CD1c-positive myeloid dendritic cell (primary cell): ENCODE measurements around the gene PAFAH2.

Experiments
- DNase-seq: peaks from one replicate; pipeline ENCODE4 v3.0.0-alpha.2; 2016; ENCODE audit errors: extremely low spot score

Gene PAFAH2

GRCh38 chr1:26031196-26031595 lies 33.3 kb upstream of the PAFAH2 start:
- no peak for DNase-seq

DNA sequence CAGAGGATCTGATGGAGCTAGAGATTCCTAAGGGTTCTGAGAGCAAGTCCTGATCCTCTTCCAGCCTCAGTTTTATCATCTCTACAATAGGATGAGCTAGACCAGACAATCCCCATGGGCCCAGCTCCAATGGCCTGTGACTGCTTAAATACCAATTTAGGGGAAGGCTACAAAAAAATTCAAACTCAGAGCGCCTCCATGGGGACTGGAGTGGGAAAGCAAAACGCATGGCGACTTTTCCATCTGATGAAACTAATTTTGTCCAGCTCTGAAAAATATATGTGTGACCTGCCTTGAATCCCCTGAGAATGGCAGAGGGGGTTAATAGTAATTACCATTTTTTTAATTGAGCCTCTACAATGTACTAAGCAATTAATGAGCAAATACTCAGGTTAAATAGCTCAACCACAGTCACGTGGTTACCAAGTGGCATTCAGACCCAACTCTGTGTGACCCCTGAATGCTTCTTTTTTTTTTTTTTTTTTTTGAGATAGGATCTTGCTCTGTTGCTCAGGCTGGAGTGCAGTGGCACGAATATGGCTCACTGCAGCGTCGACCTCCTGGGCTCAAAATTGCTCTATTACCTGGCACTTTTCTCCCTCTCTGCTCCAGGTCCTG lies 32.1 kb upstream of the PAFAH2 start:
- no peak for DNase-seq

DNA sequence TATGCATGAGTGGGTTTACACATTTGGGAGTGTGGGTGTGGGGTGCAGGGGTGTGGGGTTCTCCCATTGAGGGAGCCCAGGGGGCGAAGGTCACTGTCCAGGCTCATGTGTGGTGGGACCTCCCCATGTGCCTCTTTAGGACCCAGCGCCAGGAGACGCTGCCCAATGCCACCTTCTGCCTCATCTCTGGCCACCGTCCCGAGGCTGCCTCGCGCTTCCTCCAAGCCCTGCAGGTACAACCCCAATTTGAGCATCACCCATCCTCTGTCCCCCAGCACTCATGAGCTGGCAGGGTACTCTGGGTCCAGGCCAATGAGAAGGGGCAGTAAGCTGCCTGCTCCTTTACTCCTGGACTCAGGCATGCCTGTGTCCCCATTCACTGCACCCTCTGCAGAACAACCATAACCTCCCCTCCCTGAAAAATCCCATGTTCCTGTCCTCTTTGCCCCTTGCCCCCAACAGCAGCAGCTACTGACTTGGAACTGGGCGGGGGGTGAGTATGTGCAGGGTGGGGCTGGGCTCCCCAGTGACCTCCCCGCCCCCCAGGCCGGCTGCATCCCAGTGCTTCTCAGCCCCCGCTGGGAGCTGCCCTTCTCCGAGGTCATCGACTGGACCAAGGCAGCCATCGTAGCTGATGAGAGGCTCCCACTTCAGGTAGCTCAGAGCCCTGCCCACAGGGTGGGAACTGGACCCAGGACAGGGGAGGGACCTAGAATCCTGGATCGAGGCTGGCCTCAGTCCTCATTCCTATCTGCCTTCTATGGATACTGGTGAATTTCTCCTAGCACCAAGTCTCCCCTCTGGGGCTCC lies 31.4 kb upstream of the PAFAH2 start:
- no peak for DNase-seq

DNA sequence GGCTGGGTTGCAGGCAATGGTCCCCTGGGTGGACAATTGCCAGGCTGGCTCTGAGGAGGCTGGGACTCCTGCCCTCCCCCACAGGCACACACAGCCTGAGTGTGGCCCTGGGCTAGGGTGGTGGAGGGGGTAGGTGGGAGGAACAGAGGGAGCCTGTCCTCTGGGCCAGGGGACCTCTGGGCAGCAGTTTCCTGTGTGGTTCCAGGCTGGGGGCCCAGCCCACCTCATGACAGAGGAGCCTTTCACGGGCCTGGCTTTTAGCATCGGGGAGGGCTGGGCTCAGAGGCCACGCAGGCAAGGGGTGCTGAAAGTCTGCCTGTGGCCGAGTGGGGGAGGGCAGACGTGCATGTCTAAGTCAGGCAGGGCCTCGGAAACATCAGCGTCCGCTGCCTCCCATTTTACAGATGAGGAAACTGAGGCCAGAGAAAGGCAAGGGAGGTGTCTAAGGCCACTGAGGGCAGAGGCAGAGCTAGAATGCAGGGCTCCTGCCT lies 30.7 kb upstream of the PAFAH2 start:
- no peak for DNase-seq

DNA sequence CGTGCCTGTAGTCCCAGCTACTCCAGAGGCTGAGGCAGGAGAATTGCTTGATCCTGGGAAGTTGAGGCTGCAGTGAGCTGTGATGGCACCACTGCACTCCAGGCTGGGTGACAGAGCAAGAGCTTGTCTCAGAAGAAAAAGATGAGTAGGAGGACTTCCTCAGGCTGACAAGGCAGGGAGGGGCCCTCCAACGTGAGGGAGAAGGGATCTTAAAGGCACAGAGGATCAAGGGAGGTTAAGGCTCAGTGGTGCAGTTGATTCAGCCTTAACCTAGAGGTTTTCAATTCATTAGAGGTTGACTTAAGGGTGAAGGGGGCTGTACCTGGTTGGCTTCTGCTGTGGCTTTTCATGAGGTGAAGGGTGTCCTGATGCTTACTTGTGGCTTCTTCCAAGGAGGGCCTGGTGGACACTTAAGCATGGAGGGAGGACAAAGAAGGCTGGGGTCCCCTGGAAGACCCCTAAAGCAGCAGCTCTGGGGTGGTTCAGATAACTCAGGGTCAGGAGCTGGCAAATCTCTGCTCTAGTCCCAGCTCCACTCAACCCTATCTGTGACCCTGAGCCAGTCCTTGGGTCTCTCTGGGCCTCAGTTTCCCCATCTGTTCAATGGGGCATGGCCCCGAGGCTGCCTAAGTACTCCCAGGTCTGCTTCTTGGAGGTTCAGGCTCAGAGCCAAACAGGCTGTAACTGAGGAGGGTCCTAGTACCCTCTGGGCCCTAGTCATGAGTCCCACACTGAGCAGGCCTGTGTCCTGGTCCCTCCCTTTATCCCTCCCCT lies 30.0 kb upstream of the PAFAH2 start:
- DNase-seq, result peak; percentile 67

GRCh38 chr1:26025517-26025916 lies 27.7 kb upstream of the PAFAH2 start:
- no peak for DNase-seq

GRCh38 chr1:26025060-26025459 lies 27.2 kb upstream of the PAFAH2 start:
- DNase-seq, result no peak

- no peak for DNase-seq
Measured at GRCh38 chr1:26023826-26024225, 26.0 kb upstream of the PAFAH2 start.

DNA sequence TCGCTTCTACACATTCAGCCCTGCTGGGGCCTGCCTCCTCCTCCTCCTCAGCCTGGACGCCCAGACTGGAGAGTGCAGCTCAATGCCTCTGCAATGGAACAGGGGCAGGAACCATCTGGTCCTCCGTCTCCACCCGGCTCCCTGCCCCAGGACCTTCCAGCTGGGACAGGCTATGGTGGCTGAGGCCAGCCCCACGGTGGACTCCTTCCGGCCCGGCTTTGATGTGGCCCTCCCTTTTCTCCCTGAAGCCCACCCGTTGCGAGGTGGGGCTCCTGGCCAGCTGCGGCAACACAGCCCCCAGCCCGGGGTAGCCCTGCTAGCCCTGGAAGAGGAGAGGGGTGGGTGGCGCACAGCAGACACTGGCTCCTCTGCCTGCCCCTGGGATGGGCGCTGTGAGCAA lies 25.1 kb upstream of the PAFAH2 start:
- no peak for DNase-seq

DNA sequence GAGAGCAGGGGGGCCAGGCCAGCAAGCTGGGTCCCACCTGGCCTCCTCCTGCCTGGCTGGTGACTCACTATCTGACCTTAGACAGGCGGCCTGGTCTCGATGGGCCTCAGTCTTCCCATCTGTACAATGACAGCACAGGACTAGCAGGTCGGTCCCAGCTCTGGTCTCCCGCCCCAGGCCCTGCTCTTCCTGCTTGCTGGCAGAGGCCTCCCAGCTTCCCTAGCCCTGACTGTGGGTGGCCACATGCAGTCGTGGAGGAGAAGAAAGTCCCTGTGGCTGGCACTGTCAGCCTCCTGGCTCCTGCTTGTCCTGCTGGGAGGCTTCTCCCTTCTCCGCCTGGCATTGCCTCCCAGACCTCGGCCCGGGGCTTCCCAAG lies 24.5 kb upstream of the PAFAH2 start:
- no peak for DNase-seq

GRCh38 chr1:26021647-26022403 lies 24.0 kb upstream of the PAFAH2 start, which contains the start of gene EXTL1:
Gene EXTL1 (plus strand): TSS chr1:26021775. CDS start chr1:26022647, 872 bp downstream.
- DNase-seq, result no peak

GRCh38 chr1:26020941-26021646 lies 23.2 kb upstream of the PAFAH2 start:
- no peak for DNase-seq

DNA sequence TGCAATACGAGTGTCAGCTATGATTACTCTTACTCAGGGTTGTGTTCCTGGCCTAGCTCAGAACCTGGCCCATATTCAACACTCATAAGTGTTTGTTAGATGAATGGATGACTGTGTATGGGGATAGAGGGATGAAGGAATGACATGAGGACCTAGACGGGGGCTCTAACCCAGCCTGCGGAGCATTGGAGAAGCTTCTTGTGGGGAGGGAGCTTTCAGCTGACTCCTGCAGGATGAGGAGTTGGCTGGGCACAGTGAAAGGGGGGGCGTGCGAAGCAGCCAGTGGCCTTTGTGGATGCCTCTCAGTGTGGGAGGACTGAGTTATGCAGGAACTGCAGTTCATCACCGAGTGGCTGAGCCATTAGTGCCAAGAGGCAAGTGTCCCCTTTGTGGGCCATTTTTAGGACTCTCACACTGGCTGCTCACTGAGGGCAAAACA lies 22.5 kb upstream of the PAFAH2 start:
- no peak for DNase-seq

- DNase-seq, result no peak
Measured at GRCh38 chr1:26019641-26020315, 21.9 kb upstream of the PAFAH2 start.

- no peak for DNase-seq
Measured at GRCh38 chr1:26017606-26018005, 19.7 kb upstream of the PAFAH2 start.

DNA sequence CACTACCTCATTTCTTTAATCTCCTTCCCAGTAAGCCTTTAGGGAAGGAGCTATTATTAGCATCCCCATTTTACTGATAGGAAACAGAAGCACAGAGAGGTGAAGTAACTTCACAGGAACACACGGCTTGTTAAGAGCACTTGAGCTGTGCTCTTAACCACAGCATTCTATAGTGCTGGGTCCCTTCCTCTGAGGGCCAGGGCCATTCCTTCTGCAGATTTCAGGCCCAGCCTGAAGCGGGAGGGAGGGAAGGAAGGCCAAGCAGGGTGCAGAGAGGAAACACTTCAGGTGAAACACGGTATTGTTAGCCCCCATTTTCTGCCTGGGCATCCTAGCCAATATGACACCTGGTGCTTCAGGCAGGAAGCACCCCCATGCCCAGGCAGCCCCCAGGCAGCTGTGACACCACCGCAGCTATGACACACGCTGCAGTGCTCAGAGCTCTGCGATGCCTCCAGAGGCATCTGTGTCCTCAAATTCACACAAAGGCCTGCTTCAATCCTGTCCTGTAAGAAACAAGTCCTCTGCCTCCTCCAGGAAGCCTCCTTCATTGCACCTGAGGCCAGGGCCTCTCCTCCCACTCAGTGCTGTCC lies 19.2 kb upstream of the PAFAH2 start:
- DNase-seq, result peak; percentile 69

DNA sequence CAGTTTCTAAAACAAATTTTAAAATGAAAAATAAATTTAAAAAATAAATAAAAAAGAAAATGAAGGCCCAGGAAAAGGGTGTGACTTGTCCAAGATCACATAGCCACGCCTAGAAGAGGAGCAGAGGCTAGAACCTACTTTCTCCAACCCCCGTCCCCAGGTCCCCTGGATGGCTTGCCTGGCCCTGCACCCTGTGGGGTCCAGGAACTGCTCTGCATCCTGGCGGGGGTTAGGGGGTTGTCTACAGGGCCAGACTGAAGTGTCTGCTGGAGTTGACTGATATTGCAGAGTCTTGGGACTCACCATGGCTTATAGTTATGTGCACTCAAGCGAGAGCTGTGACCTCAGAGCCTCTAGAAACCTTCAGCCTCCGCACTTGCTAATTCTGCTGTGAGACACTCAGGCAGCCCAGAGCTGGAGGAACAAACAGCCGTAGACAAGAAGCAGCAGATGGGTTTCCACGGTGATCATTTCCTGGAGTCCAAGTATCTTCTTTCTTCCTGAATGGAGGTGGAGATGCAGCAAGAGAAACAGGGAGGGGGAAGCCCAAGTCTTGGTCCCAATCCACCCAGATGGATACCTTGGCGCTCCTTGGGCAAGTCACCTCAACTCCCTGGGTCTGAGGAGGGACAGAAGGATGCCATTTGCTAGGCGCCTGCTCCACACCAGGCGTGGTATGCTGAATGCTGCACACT lies 18.5 kb upstream of the PAFAH2 start:
- peak; percentile 51 for DNase-seq

DNA sequence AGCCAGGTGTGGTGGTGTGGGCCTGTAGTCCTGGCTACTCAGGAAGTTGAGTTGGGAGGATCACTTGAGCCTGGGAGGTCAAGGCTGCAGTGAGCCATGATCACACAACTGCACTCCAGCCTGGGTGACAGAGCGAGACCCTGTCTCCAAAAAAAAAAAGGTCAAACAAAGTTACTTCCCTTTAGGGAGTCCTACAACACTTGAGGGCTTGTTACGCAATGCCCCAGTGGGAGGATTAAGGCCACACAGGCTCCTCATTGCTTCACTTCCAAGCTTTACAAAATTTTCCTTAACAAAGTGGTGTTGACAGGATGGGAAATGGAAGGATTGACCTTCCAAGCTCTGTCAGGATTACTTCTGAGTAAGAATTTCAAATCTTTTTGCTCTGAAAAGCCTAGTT lies 17.5 kb upstream of the PAFAH2 start:
- DNase-seq, result peak; percentile 93

DNA sequence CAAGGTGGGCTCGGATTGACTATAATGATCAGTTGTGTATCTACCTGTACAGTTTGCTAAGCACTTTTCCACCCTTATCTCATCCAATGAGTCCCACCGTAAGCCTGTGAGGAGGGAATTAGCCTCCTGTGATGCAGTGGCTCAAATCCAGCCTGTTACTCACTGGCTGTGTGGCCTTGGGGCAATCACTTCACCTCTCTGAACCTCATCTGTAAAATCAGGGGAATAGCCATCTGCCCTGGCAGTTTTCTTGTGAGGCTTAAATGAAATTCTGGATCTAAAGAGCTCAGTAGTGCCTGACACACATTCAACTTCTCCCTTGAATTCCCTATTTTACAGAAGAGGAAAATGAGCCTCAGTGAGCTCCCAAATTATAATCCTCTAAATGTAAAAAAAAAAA lies 16.3 kb upstream of the PAFAH2 start:
- no peak for DNase-seq
